ENCODE results near the gene MC1R.

The MC1R gene

GRCh38 chr16:89897204-89897603, 21.5 kb upstream of the MC1R start:
- no peak for DNase-seq (ENCODE audit: low read depth)

- DNase-seq (ENCODE audit: low read depth) = no peak
These were observed 20.3 kb upstream of the MC1R start for GRCh38 chr16:89898201-89898967.

- no peak for DNase-seq (ENCODE audit: low read depth)
These were observed 18.7 kb upstream of the MC1R start for GRCh38 chr16:89899879-89900481.

DNA sequence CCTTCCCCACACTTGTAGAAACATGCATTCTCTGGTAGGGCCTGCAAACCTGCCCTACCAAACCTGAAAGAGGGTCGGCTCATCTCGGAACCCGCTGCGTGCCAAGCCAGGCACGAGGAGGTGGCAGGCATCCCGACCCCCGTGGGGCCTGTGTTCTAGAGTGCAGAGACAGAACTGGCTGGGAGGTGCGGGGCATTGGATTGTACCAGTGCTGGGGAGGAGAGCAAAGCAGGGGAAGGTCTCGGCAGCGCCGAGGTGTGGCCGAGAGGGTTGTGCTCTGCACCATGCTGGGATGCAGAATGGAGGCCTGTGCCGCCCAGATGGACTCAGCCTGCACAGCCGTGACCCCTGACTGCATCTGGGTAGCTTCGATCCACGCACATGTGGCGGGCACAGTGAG, 17.8 kb upstream of the MC1R start:
- DNase-seq (ENCODE audit: low read depth) = no peak

GRCh38 chr16:89902980-89903379, 15.7 kb upstream of the MC1R start:
- DNase-seq (ENCODE audit: low read depth) = no peak

GRCh38 chr16:89903908-89904515, 14.7 kb upstream of the MC1R start:
- no peak for DNase-seq (ENCODE audit: low read depth)

GRCh38 chr16:89904606-89905510, 13.8 kb upstream of the MC1R start:
- DNase-seq (ENCODE audit: low read depth) = no peak

DNA sequence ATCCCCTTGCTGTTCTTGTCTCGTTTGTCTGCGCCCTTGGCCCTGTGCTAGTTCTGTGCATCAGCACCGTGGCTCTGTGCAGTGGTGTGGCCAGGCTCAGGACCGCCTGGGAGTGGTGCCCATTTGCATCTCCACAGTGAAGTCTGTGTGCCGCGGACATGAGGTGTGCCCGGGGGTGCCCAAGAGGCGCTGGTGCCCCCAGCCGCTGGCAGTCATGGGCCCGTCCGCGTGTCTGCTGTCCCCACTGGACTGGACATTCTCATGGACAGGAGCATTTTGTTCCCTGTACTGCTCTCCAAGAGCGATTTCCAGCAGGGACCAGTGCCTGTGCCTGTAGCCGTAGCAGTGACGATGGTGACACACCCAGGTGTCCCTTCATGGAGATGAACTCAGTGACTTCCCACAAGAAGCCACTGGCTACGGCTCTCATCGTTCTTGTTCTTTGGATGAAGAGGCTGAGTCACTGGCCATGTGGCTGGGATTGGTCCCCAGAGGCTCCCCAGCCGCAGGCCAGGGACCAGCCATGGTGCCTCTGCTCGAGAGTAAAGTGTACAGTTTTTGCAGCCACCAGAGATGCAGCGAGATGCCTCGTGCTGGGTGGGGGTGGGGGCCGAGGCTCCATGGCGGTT, 13.0 kb upstream of the MC1R start:
- no peak for DNase-seq (ENCODE audit: low read depth)

DNA sequence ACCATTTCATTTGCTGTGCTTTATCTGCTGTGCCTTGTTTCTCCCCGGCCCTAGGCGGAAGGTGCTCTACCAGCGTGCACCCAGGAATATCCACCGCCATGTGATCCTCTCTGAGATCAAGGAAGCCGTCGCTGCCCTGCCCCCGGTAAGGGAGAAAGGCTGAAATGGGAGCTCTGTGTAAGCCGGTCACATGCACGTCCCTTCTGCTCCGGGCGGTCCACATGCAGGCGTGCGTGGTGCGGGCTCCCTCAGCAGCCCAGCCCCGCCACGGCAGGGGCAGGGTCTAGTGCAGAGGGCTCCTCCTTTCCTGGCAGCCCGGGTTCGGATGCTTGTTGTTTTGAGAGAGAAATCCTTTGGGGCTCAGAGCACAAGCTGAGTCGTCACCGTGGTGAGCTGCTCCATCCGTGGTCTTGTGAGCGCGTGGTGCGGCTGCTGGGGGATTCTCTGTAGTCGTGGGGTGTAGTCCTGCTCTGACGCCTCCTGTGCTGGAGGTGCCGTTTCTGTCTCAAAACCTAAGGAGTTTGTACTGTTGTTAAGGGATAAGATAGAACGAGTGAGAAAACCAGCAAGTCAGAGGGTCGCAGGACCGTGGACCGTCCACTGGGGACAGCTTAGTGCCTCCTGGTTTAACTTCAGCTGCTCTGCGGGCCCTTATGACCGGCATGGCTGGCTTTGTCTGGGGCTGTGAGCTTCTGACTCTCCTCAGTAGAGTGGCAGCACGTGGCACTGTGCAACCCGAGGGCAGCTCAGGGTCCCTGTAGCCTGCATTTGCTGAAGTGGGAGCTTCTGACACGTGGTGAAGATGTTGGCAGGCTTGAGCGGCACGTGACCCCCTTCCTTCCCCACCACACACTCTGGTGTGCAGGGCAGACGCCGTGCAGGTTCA, 12.3 kb upstream of the MC1R start:
- no peak for DNase-seq (ENCODE audit: low read depth)

DNA sequence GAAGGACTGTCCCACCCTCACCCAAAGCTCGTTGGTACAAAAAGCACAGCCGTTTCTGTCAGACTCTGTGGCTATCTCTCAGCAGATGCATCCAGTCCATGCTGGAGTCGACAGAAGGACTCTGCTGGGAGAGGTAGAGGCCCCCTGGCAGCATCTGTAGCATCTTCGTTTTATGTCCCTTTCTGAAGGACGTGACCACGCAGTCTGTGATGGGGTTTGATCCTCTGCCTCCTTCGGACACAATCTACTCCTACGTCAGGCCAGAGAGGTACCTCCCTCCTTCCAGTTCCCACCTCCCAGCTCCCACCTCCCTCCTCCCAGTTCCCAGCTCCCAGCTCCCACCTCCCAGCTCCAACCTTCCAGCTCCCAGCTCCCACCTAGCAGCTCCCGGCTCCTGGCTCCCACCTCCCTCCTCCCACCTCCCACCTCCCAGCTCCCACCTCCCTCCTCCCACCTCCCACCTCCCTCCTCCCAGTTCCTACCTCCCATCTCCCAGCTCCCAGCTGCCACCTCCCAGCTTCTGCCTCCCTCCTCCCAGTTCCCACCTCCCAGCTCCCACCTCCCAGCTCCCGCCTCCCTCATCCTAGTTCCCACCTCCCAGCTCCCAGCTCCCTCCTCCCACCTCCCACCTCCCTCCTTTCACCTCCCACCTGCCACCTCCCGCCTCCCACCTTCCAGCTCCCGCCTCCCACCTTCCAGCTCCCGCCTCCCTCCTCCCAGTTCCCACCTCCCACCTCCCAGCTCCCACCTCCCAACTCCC, 11.4 kb upstream of the MC1R start:
- no peak for DNase-seq (ENCODE audit: low read depth)

DNA sequence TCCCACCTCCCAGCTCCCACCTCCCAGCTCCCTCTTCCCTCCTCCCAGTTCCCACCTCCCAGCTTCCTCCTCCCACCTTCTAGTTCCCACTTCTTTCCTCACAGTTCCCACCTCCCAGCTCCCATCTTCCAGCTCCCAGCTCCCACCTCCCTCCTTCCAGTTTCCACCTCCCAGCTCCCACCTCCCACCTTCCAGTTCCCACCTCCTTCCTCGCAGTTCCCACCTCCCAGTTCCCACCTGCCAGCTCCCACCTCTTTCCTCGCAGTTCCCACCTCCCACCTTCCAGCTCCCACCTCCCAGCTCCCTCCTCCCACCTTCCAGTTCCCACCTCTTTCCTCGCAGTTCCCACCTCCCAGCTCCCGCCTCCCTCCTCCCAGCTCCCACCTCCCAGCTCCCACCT, 10.4 kb upstream of the MC1R start:
- no peak for DNase-seq (ENCODE audit: low read depth)

DNA sequence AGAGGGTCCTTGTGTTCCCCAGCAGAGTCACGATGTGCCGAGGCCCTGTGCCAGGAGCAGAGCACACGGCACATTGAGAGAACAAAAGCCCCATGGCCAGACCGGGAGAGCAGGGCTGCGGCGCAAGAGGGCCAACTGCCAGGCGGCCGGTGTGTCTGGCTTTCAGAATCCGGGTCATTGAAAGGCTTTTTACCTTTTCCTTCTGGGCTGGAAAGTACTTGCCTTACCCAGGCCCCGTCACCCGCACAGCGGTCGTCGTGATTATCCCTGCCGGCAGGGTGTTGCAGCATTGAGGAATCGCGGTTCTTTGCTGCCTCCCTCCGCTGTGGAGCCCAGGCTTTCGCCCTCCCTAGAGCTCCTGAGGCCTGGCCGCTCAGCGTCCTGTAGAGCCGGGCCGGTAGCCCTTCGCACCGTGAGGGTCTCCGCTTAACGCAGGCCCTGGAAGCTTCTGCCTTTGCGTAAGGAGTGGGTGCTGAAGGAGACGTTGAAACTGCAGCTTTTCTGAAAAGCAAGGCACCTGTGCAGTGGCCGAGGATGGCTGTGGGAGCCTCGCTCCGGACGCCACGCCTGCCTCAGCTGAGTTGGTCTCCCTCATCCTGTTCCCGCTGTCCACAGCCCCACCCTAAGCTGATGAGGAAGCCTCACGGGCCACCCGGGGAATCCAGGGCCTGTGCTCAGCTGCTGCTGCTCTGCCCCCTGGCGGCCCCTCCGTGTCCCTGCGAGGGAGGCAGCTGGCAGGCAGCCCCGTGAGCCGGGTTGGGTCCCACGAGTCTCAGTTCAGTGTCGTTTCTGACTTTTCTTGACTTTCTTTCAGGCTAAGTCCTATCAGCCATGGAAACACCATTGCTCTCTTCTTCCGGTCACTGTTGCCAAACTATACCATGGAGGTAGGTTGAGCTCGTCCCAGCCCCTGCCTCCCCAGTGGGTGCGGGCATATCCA, 8.6 kb upstream of the MC1R start:
- peak; percentile 79 for DNase-seq (ENCODE audit: low read depth)

DNA sequence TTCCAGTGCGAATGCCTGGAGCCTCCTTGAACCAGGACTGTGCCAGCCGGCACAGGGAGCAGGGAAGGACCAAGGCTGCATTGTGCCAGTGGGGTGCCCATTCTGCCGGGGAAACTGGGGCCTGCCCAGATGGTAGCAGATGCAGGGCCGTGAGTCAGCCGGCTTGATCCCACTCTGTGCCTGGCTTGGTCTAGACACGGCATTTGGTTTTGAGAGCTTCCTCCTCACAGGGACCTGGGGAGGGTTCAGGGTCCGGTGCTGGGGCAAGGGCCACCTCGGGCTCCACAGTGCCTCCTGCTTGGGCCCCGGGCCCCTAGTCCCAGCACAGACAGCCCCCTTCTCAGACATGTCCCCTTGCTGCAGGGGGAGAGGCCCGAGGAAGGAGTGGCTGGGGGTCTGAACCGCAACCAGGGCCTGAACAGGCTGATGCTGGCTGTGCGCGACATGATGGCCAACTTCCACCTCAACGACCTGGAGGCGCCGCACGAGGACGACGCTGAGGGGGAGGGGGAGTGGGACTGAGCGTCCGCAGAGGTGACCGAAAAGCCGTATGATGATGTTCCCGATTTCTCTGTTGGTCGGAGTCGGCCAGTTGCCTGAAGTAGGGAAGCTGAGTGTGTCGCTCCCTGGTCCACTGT, 7.8 kb upstream of the MC1R start:
- DNase-seq (ENCODE audit: low read depth) = no peak

DNA sequence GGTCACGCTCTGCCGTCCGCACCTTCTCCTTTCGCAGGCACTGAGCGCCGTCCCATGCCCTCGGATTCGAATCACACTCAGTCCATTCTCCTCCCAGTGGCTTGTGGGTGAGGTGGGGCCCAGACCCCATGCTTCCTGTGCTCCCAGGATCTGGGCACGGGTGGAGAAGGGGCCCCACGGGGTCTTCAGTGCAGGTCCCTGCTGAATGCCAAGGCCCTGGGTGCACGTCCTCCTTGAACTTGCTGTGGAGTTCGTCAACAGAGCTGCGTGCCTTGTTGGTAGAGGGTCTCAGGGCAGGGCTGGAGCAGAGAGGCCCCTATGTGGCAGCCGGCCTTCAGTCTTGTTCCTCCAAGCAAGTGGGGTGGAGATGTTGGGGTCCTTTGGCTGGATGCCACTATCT, 7.3 kb upstream of the MC1R start:
- DNase-seq (ENCODE audit: low read depth) = no peak

GRCh38 chr16:89912143-89912542, 6.5 kb upstream of the MC1R start:
- no peak for DNase-seq (ENCODE audit: low read depth)

GRCh38 chr16:89912627-89913026, 6.0 kb upstream of the MC1R start:
- DNase-seq (ENCODE audit: low read depth) = no peak

DNA sequence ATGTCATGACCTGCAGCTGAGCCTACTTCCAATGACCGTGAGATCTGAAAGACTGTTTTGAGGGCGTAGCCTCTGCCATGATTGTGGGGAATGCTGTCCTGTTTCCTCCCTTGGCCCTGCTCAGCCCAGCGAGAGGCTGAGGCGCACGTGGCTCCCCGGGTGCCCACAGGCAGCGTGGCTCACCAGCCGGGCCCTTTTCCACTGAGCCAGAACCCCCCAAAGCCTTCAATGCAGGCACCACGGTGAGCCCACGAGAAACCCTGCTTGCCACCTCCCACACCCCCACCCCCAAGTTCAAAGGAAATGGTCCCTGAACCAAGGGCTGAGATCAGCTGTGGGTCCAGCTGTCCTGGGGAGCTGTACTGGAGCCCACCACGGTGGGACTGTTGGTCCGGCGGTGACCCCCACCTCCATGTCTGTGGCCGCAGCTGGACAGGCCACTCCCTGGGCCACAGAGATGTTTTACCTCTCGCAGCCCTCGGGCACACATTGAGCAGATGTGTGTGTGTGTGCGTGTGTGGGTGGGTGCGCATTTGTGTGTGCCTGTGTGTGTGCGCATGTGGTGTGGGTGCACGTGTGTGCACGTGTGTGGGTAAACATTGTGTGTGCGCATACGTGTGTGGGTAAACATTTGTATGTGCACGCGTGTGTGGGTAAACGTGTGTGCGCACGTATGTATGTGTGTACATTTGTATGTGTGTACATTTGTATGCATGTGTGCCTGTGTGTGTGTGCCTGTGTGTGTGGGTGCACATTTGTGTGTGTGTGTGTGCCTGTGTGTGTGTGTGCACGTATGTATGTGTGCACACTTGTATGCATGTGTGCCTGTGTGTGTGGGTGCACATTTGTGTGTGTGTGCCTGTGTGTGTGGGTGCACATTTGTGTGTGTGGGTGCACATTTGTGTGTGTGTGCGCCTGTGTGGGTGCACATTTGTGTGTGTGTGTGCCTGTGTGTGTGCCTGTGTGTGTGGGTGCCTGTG, 5.0 kb upstream of the MC1R start:
- DNase-seq (ENCODE audit: low read depth) = no peak
